ENCODE data around the gene SLC4A11. TPM values are rescaled to one million over a fixed set of nuclear protein-coding genes. Genes with fewer than 3 reads are reported as not detected.

The SLC4A11 gene
- total RNA-seq: 1.0 and 1.1 TPM in 2 replicates

DNA sequence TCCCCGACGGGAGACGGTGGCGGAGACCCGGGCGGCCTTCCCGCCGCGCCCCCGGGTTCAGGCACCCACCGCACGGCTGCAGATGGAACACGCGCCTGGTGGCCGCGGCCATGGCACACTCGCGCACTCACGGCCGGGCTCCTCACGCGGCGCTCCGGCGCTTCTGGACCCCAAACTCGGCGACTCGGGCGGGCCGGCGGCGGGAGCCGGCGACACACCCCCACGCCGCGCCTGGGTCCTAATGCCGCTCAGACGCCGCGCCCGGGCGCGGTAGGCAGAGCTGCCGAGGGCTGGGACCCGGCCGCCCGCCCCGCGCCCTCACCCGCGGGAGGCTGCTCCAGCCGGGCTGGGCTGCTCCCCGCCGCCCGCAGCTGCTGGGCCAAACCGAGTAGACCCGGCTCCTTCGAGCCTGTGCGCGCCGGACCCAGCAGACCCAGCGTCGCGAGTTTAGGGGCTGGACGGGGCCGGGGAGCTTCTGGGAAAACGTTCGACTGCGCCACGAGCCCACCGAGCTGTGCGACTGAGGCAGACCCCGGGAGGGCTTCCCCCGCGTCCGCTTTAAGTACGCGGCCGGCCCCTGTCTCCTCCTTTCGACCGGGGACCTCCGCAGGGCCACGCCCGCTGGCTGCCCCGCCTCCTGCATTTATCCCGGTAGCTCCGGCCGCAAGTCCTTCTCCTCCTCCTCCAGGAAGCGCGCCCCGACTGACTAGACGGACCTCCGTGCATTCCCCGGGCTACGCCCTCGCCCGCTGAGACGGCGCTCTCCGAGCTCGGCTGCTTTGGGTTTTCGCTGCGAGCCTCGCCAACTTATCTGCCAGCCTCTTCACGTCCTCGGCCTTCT, at the start of gene SLC4A11:
Gene SLC4A11, minus strand, starts transcription at position 165 of the 841 bp plus-strand sequence. Its CDS starts 53 bp downstream, at position 112.

DNA sequence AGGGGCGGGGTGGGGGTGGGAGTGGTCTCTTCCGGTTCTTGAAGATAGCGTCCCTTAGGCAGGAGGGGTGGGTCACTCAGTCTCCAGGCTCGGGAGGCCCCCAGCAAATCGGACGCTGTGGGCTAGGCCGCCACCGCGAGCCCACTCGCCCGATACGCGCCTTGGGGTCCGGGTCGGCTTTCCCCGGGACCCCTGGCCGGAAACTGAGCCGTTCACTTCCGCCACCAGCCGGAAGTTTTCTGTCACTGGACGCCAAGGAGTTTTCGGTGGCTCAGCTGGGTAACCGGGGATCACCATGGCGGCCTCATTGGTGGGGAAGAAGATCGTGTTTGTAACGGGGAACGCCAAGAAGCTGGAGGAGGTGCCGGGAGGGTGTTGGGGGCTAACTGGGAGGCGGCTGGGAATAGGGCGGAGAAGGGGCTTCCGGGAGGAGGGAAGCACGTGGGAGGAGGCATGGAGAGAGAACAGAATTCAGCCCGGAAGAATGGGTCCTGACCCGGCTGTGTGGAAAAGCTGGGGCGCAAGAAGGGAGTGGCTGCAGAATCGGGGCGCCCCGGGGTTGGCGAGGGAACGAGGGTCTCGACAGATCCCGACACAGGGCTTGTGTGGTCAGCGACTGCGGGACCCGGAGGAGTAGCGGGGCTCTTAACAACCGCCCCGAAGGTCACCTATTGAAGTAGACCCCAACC, 29.6 kb downstream of the SLC4A11 start, which contains the start of gene ITPA:
Gene ITPA, plus strand, starts transcription at position 242 of the 689 bp plus-strand sequence. Its CDS starts 54 bp downstream, at position 296.

DNA sequence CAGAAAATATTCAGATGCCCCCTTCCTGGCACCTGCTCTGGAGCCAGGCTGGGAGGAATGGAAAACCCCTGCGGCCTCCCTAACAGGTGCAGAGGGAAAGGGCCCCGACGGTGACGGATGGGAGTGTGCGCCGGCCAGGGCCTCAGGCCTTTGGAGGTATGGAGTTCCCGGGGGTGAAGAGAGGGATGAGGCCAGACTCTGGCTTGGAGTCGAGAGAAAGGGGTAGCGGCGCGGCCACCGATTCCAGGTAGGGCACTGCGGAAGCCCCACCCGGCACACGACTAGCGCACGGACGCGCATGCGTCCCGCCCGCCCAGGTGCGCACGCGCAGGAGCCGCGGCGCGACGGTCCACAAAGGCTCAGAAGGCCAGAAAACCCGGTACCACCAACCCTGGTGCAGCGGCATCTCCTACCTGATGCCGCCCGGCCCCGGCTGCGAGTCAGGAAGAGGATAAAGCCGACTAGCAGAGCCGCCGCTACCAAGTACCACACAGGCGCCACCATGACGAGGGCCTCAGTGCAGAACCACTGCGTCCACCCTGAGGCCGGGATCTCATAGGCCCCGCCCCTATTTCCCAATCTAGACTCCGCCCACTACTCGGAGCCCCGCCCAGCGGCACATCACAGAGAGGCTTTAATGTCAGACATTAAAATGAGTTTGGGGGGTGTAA, 34.7 kb downstream of the SLC4A11 start, which contains the start of gene DDRGK1:
Gene DDRGK1, minus strand, starts transcription at position 559 of the 671 bp plus-strand sequence. Its CDS starts 55 bp downstream, at position 504.

Other genes starting within 250 kb of the SLC4A11 start
- gene GNRH2, start 195.6 kb downstream of the SLC4A11 start, total RNA-seq: 0.09 and 0.57 TPM in 2 replicates
- gene MRPS26, start 193.1 kb downstream of the SLC4A11 start, total RNA-seq: 38.3 and 44.7 TPM in 2 replicates
- 0.18 and 0.28 TPM in 2 replicates for gene OXT, start 167.6 kb downstream of the SLC4A11 start, total RNA-seq
- gene AVP, start 154.5 kb downstream of the SLC4A11 start, total RNA-seq: not detected in 2 replicates
- 8.7 and 11.7 TPM in 2 replicates for gene FASTKD5, start 79.3 kb downstream of the SLC4A11 start, total RNA-seq
- 2.1 and 2.2 TPM in 2 replicates for gene UBOX5, start 79.3 kb downstream of the SLC4A11 start, total RNA-seq
- gene LZTS3, start 65.6 kb downstream of the SLC4A11 start, total RNA-seq: 2.7 and 4.9 TPM in 2 replicates
- 35.7 and 45.4 TPM in 2 replicates for gene DDRGK1, start 34.5 kb downstream of the SLC4A11 start, total RNA-seq
- 25.1 and 30.3 TPM in 2 replicates for gene ITPA, start 29.7 kb downstream of the SLC4A11 start, total RNA-seq
- gene DNAAF9, start 168.5 kb upstream of the SLC4A11 start, total RNA-seq: 8.1 and 9.2 TPM in 2 replicates
- gene ATRN, start 231.8 kb upstream of the SLC4A11 start, total RNA-seq: 31.3 and 43.4 TPM in 2 replicates

All from smooth muscle cell of bladder (primary cell).